CD4-positive, alpha-beta T cell treated with Interleukin-12 subunit alpha and Interleukin-12 subunit beta, for 1 hour (primary cell): Measurements from ENCODE around the gene ZNF45.
"Not testable (repeated sequence)": the region's sequence is repeated elsewhere in the genome, so short reads cannot be mapped to it uniquely, and the experiment has no call there.

ENCODE experiments used
- DNase-seq: peaks from one replicate; pipeline ENCODE4 v3.0.0-alpha.2; 2020

Gene ZNF45

GRCh38 chr19:43910884-43911283, 24.2 kb downstream of the ZNF45 start:
- DNase-seq = no peak

GRCh38 chr19:43908659-43909058, 26.4 kb downstream of the ZNF45 start:
- DNase-seq = no peak

- DNase-seq = no peak
Observed at GRCh38 chr19:43906774-43907173, 28.3 kb downstream of the ZNF45 start.

- no peak for DNase-seq
Observed at GRCh38 chr19:43905897-43906296, 29.2 kb downstream of the ZNF45 start.

GRCh38 chr19:43902399-43902798, 32.7 kb downstream of the ZNF45 start:
- DNase-seq = no peak

GRCh38 chr19:43901395-43902390, 33.4 kb downstream of the ZNF45 start:
- DNase-seq = peak; percentile 72

- no peak for DNase-seq
Observed at GRCh38 chr19:43895727-43896308, 39.3 kb downstream of the ZNF45 start.

- DNase-seq = no peak
Observed at GRCh38 chr19:43883864-43884263, 51.2 kb downstream of the ZNF45 start, which contains the start of gene ZNF404. ZNF404 (minus strand) TSS chr19:43883964.

- no peak for DNase-seq
Observed at GRCh38 chr19:43880483-43880882, 54.6 kb downstream of the ZNF45 start.

GRCh38 chr19:43872547-43873336, 62.3 kb downstream of the ZNF45 start:
- DNase-seq = no peak

- DNase-seq = not testable (repeated sequence)
Observed at GRCh38 chr19:43866923-43867322, 68.2 kb downstream of the ZNF45 start.
